Pancreas (tissue), 10 donors: Measurements from ENCODE around the gene TRMT44. TPM values are rescaled to one million over a fixed set of nuclear protein-coding genes. Genes with fewer than 3 reads are reported as not detected.
"Not testable (repeated sequence)": the region's sequence is repeated elsewhere in the genome, so short reads cannot be mapped to it uniquely, and the experiment has no call there.

Source experiments
- ATAC-seq, 4 donors: fragments of 200-7000 bp; cut with Tn5 transposase; one replicate each; pipeline versions ENCODE4 v1.8.0 to v1.9.1; 2020; ENCODE audit warnings: mild to moderate bottlenecking in 4 of 4, moderate library complexity in 4 of 4
- DNase-seq, 6 donors: peaks; one replicate each; pipeline ENCODE4 v3.0.0-alpha.2; 2020
- FAIRE-seq: peaks from 2 replicates; lab custom pipeline; 2012; peaks lifted over from hg19 to GRCh38; lab: Jason Lieb, UNC
- H3K27ac ChIP-seq, 4 donors: fragments of 200-600 bp; sonication (generic); 1 replicate in 3 of 4; 2 replicates in 1 of 4; pipeline versions ENCODE4 v1.5.0 to v1.8.0; 2020
- H3K27me3 ChIP-seq, 4 donors: fragments of 200-600 bp; one replicate each; pipeline ENCODE4 v1.8.0; 2021
- H3K36me3 ChIP-seq, 3 donors: fragments of 200-600 bp; sonication (generic) in 1 of 3; one replicate each; pipeline versions ENCODE4 v1.5.0 to v1.8.0; 2020 to 2021
- H3K4me1 ChIP-seq, 3 donors: fragments of 200-600 bp; one replicate each; pipeline ENCODE4 v1.8.0; 2021
- H3K4me3 ChIP-seq, 4 donors: fragments of 200-600 bp; sonication (generic) in 2 of 4; one replicate each; pipeline versions ENCODE4 v1.5.0 to v1.8.0; 2020 to 2021
- H3K9me3 ChIP-seq, 4 donors: fragments of 200-600 bp; one replicate each; pipeline ENCODE4 v1.8.0; 2021
- WGBS, 2 donors: extraction: QIAGEN DNeasy Blood & Tissue Kit; methylation state at CpG; one replicate each; pipeline ENCODE4 v1.1.7; 2013; 5-methylcytosine and 5-hydroxymethylcytosine counted together
- intact Hi-C, 3 donors: fragments of 100-400 bp; cut with DNase I; formaldehyde crosslinking; loops; one replicate each; pipeline versions ENCODE4 v1.11.1 to v1.14.2; 2022
- polyA plus RNA-seq, 2 donors: library from polyadenylated mRNA; stranded (reverse); fragments of 200-250 nt; gene quantifications; one replicate each; pipeline ENCODE4 v1.2.3, GENCODE V29; 2013
- total RNA-seq, 6 donors: library from RNA; stranded (reverse); fragmentation: NEBNext Ultra II Directional in 4 of 6; extraction: Animal tissue kit (Norgen Biotek cat#: 25700) in 4 of 6; gene quantifications; one replicate each; pipeline versions ENCODE4 v1.2.1 to v1.2.4, GENCODE V29; 2021 to 2023
- TF ChIP-seq, protein P1 (sequence below), 4 donors: fragments of 200-600 bp; sonication (generic) in 3 of 4; IDR thresholded peaks; one replicate each; pipeline versions ENCODE4 v1.5.0 to v1.8.0; 2021; ENCODE audit warnings: antibody characterized with exemption in 4 of 4
- donor health status: healthy with polysubstance abuse.
- donor health status: DM: no; HTN: no; CAD: no; lungs with moderate emphysema.
- donor health status: DM: no; HTN: no; CAD: no.
- donor health status: control.
- donor health status: control.
- donor health status: Bipolar disorder and iron deficiency.
- donor health status: DM: yes; HTN: yes; CAD: no.
- donor health status: DM: no; HTN: no; CAD: no.
- donor health status: DM: no; HTN: no; CAD: no.
- donor health status: DM: yes; HTN: yes; CAD: no.

The TRMT44 gene
- total and polyA plus RNA-seq, 8 donors, result 6.1 to 14.0 (median 8.7) TPM

- DNase-seq (no peak), FAIRE-seq (no peak), ATAC-seq (no peak)
- H3K4me1 ChIP-seq, result no peaks in the 10 kb centered on the region
- WGBS, 2 donors, result 76 to 80% methylated on average over 14 of the region's 14 CpGs
- no peaks in the 10 kb centered on the region for H3K27me3 ChIP-seq
- peaks cover 0 to 17% (median 3%) of the 10 kb centered on the region in 3 donors for H3K36me3 ChIP-seq
- H3K27ac ChIP-seq, result no peak overlapping the region
- intact Hi-C loops, result loop anchor here in 2 of 3 donors (5.0 kb wide), 1 partner anchor 163 kb away; no protein-coding TSS in a partner anchor
- no peaks in the 10 kb centered on the region for H3K9me3 ChIP-seq
- TF ChIP-seq, protein P1, sequence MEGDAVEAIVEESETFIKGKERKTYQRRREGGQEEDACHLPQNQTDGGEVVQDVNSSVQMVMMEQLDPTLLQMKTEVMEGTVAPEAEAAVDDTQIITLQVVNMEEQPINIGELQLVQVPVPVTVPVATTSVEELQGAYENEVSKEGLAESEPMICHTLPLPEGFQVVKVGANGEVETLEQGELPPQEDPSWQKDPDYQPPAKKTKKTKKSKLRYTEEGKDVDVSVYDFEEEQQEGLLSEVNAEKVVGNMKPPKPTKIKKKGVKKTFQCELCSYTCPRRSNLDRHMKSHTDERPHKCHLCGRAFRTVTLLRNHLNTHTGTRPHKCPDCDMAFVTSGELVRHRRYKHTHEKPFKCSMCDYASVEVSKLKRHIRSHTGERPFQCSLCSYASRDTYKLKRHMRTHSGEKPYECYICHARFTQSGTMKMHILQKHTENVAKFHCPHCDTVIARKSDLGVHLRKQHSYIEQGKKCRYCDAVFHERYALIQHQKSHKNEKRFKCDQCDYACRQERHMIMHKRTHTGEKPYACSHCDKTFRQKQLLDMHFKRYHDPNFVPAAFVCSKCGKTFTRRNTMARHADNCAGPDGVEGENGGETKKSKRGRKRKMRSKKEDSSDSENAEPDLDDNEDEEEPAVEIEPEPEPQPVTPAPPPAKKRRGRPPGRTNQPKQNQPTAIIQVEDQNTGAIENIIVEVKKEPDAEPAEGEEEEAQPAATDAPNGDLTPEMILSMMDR (IDR thresholded peaks at IDR 0.05), result no peak
- H3K4me3 ChIP-seq, result no peak overlapping the region
Measured at GRCh38 chr4:8404791-8405515, 35.6 kb upstream of the TRMT44 start.

- Histone ChIP-seq H3K9me3 (no peaks in the 10 kb centered on the region), H3K4me3 (no peak overlapping the region), H3K27me3 (no peaks in the 10 kb centered on the region), H3K4me1 (no peaks in the 10 kb centered on the region), H3K36me3 (peaks cover 0 to 19% (median 3%) of the 10 kb centered on the region in 3 donors), H3K27ac (no peak overlapping the region)
- FAIRE-seq, result no peak
- intact Hi-C loops, result loop anchor here in 2 of 3 donors (5.0 kb wide), 1 partner anchor 163 kb away; no protein-coding TSS in a partner anchor
- ATAC-seq, result no peak
- WGBS, 2 donors, result 90 to 93% methylated on average over 9 of the region's 9 CpGs
- TF ChIP-seq, protein P1 (IDR thresholded peaks at IDR 0.05), result no peak
- DNase-seq, result peak in 2 of 6 donors; percentile 39 to 54
Measured at GRCh38 chr4:8405516-8405875, 35.1 kb upstream of the TRMT44 start.

- H3K27ac ChIP-seq, FAIRE-seq, H3K27me3 ChIP-seq, H3K9me3 ChIP-seq, H3K4me1 ChIP-seq, ATAC-seq, H3K4me3 ChIP-seq: not testable (repeated sequence)
- DNase-seq, result peak in 1 of 6 donors; percentile 44
- H3K36me3 ChIP-seq, result peaks cover 0 to 19% (median 3%) of the 10 kb centered on the region in 3 donors
- intact Hi-C loops, result loop anchor here in 2 of 3 donors (5.0 kb wide), 1 partner anchor 165 kb away; no protein-coding TSS in a partner anchor
- TF ChIP-seq, protein P1 (IDR thresholded peaks at IDR 0.05), result peak in 2 of 4 donors; percentile 15 to 22
- WGBS, 2 donors, result 81 to 84% methylated on average over 6 to 7 of the region's 7 CpGs
Measured at GRCh38 chr4:8406887-8407286, 33.7 kb upstream of the TRMT44 start.

GRCh38 chr4:8407316-8407715 lies 33.3 kb upstream of the TRMT44 start:
- 97 to 99% methylated on average over 14 of the region's 14 CpGs for WGBS, 2 donors
- Histone ChIP-seq H3K27me3 (no peaks in the 10 kb centered on the region), H3K36me3 (peaks cover 0 to 19% (median 3%) of the 10 kb centered on the region in 3 donors), H3K9me3 (no peaks in the 10 kb centered on the region), H3K4me1 (no peaks in the 10 kb centered on the region), H3K4me3 (no peak overlapping the region), H3K27ac (no peak overlapping the region)
- DNase-seq, result no peak
- no peak for FAIRE-seq
- intact Hi-C loops, result loop anchor here in 2 of 3 donors (5.0 kb wide), 1 partner anchor 165 kb away; no protein-coding TSS in a partner anchor
- TF ChIP-seq, protein P1 (IDR thresholded peaks at IDR 0.05), result no peak
- ATAC-seq, result no peak

DNA sequence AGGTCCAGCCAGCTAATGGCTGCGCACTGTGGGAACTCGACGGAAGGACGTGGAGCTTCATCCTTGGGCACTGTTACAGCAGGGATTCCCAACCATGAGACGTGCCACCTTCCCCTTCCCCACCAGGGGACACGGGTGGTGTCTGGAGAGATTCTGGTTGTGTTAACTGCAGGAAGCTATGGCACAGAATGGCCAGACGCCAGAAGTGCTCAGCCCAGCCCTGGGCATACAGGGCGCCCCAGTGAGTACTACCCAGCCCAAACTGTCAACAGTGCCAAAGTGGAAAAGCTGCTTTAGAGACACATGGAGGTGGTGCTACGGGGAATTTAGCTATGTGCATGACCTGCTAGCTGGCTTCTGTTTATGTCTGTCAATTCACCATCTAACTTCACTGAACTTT lies 32.8 kb upstream of the TRMT44 start:
- no peak for DNase-seq

More for the DNA sequence above, 32.8 kb upstream of the TRMT44 start:
- H3K9me3 ChIP-seq, result no peaks in the 10 kb centered on the region
- peaks cover 0 to 19% (median 3%) of the 10 kb centered on the region in 3 donors for H3K36me3 ChIP-seq
- no peaks in the 10 kb centered on the region for H3K27me3 ChIP-seq
- WGBS, 2 donors, result 95 to 96% methylated on average over 9 of the region's 9 CpGs
- TF ChIP-seq, protein P1 (IDR thresholded peaks at IDR 0.05), result no peak
- peak in 1 of 4 donors; percentile 17 for ATAC-seq
- no peak overlapping the region for H3K4me3 ChIP-seq
- intact Hi-C loops, result loop anchor here in 2 of 3 donors (5.0 kb wide), 1 partner anchor 165 kb away; no protein-coding TSS in a partner anchor
- H3K27ac ChIP-seq, result no peak overlapping the region
- H3K4me1 ChIP-seq, result no peaks in the 10 kb centered on the region
- FAIRE-seq, result no peak
